Cerebellar cortex (tissue), 1 donor: ENCODE measurements around the gene PTPN7.
"Not testable (repeated sequence)": the region's sequence is repeated elsewhere in the genome, so short reads cannot be mapped to it uniquely, and the experiment has no call there.

Experiments
- DNase-seq: peaks from one replicate; pipeline ENCODE4 v3.0.0-alpha.2; 2015; ENCODE audit warnings: low spot score

The PTPN7 gene

DNA sequence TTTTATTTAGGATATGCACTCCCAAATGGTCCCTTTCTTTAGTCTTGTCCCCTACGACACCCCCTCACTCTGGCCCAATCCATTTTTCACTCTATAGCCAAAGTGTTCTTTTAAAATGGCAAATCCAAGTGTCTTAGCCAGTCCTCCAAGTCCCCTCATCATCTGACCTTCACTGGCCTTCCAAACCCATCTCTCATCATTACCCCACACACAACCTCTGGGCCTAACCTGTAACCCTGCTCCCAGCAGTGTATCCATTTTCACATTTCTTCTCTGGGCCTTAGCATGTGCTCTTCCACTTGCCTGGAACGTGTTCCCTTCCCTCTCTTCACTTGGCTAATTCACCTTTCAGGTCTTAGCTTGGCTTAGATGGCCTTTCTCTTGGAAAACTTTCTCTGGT is 9.4 kb downstream of the PTPN7 start:
- no peak for DNase-seq

DNA sequence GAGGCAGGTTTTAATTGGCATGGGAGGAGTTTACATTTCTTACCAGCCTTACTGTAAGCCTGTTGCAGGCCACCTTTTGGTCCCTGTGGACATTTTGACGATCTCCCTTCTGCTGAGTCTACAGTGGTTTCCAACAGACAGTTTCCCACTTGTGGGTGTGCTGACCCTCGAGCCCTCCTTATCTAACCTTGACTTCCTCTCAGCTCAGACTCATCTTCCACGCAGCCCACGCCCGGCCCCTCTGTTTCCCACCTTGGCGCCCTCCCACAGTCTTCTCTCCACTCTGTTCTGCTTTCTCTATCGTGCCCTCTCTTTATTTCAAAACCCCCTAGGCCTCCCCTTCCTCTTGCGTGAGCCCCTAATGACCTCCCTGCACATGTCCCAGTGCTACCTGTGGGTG is 9.8 kb downstream of the PTPN7 start:
- no peak for DNase-seq

DNA sequence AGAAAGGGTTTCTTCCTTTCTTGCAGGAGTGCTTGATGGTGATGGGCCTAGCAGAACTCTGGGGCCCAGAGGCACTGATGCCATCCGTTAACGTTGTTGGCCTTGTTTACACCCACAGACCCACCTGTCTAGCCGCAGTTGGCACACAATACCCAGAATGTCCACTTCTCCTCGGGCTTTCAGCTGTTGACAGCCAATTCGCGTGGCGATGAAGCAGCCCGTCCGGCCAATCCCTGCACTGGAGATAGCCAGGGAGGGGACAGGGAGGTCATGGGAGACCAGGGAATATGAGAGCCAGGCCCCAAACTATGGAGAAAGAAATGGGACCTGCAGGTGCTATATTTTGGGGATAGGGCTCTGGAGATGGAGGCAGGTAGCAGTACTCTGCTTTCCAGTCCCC is 10.2 kb downstream of the PTPN7 start:
- DNase-seq, result no peak

DNA sequence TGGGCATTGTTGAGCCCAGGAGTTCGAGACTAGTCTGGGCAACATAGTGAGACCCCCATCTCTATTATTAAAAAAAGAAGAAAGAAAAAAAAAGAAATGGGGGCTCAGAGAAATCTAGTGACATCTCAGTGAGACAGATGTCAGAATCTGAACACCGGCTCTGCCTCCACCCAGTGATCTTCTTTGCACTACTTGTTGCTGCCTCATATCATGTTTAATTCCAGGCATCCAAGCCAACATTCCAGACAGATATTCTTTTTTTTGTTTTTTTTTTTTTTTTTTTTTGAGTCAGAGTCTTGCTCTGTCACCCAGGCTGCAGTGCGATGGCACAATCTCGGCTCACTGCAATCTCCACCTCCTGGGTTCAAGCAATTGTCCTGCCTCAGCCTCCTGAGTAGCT is 10.8 kb downstream of the PTPN7 start:
- DNase-seq, result no peak

DNA sequence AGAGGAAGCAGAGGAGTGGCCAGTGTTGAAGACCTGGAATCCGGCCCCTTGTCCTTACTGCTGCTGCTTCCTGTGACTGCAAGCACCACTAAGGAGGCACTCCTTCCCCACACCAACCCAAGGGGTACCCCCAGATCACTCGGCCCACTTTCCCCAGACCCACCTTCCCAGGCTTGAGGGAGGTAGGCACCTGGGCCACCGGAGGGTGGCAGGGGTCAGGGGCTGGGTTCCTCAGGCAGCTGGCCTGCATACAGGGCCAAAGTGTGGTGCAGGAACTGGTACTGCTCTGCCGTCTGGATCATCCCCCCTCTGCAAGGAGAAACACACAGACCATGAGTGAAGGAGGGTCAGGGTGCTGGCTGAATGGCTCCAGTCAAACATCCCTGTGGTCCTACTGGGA is 12.0 kb downstream of the PTPN7 start:
- no peak for DNase-seq

DNA sequence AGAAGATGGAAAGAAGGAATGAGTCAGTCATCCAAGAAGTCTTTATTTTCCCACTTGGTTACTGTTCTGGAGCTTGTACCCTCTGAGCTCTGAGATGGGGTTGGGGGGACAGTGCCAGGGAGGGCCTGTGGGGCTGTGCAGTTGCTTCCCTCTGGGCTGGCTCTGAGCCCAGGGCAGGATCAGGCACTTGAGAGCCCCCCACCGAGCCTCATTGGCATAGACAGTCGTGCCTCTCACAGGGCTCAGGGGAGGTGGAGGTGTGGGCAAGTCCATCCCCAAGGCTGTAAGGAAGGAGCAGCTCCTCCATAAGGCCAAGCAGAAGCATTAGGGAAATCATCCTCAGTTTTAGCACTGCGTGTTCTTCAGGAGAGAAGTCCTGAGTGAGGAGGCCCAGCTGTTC is 13.4 kb downstream of the PTPN7 start:
- DNase-seq, result no peak

DNA sequence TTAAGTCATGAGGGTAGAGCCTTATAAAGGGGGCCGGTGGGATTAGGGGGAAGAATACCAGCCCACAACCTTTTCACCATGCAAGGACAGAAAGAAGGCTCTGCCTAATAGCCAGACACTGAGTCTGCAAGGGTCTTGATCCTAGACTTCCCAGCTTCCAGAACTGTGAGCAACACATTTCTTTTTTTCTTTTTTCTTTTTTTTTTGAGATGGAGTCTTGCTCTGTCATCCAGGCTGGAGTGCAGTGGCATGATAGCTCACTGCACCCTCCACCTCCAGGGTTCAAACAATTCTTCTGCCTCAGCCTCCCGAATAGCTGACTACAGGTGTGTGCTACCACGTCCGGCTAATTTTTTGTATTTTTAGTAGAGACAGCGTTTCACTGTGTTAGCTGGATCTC is 14.1 kb downstream of the PTPN7 start:
- no peak for DNase-seq

DNA sequence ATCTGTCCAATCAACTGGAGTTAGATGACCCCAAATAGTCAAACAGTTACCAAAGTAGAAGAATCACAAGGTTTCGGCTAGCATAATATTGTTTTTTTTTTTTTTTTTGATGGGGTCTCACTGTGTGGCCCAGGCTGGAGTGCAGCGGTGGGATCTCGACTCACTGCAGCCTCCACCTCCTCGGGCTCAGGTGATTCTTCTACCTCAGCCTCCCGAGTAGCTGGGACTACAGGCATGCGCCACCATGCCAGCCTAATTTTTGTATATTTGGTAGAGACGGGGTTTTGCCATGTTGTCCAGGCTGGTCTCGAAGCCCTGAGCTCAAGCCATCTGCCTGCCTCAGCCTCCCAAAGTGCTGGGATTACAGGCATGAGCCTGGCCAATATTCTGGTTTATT is 14.7 kb downstream of the PTPN7 start:
- not testable (repeated sequence) for DNase-seq

DNA sequence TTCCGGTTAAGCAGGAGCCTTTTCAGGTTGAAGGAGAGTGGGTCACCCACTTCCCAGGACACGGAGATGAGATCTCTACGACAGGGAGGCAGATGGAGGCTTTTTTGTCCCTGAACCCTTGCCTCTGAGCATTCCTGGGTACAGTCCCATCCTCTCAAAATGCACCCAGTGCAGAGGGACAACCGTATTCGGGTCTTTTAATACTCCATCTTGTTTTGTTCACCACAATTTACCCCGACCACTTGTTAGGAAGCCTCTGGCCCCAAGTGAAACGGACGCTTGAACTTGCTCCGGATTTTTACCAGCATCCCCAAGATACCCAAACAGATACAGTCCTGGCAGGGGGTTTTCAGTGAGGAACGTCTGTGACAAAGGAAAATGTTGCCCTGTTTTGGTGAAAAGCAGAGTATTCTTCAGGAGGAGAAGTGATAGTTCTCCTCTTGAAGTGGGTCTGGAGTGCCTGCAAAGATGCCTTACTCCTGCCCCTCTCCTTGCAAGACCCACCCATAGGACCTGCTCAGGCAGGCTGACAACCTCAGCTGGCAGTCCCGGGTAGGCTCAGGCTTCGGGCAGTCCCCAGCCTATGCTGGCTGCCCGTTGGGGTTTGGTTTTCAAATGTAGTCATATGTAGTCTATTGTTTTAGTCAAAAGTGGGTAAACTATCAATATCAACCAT is 15.2 kb downstream of the PTPN7 start:
- peak; percentile 45 for DNase-seq

DNA sequence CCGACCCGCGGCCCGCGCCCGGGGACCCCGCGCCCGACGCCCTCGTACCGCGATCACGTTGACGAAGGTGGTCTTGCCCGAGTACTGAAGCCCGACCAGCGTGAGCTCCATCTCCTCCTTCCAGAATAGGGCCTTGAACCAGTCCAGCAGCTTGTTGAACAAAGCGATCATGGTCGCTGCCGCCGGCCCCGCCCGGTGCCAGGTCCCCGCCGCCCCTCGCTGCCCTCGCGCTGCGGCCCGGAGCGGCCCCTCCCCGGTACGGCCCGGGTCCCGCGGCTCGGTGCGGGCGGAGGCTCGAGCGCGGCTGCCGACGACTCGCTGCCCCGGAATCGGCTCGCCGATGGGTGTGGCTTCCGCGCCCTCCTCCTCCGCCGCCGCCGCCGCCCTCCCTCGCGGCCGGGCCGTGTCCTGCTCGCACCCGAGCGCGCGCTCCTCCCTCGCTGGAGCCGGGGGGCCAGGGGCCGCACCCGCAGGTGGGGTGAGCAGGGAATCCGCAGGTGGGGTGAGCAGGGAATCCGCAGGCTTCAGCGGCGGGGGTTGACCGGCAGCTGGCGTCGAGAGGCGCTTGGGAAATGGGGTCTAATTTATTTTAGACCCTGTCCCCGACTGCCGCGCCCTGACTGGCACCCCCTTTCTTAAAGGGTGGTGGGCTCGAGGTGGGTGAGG is 15.9 kb downstream of the PTPN7 start, which contains the start of gene ARL8A:
Gene ARL8A (minus strand): TSS at position 336 of the 666 bp plus-strand sequence. CDS start 165 bp downstream, at position 171.
- peak; percentile 51 for DNase-seq

DNA sequence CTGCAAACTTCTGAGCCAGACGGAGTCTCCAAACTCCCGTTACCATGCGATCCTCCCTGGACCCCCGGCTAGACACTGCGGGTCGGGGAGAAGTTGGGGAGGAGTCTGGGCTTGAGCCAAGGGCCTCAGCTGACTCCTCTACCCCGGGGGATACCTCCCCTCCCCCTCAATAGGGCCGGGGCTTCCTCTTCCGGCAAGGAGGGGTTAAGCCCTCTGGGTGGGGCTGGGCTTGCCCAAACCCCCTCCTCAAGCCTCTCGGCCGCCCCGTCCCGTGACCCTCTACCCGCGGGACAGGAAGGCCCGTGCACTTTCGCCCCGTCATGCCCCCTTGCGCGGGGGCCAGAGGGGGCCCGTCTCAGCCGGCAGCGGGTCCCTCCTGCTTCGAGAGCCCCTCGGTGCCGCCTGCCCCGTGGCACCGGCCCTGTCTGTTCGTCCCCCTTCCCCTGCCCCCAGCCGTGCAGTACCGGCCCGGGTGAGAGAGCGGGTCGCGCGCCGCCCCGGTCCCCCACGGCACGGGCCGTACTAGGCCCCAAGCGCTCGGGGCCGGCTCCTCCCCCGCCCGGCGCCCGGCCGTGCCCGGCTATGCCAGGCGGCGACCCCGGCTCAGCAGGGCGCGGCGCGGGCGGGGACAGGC is 16.5 kb downstream of the PTPN7 start:
- DNase-seq, result no peak

DNA sequence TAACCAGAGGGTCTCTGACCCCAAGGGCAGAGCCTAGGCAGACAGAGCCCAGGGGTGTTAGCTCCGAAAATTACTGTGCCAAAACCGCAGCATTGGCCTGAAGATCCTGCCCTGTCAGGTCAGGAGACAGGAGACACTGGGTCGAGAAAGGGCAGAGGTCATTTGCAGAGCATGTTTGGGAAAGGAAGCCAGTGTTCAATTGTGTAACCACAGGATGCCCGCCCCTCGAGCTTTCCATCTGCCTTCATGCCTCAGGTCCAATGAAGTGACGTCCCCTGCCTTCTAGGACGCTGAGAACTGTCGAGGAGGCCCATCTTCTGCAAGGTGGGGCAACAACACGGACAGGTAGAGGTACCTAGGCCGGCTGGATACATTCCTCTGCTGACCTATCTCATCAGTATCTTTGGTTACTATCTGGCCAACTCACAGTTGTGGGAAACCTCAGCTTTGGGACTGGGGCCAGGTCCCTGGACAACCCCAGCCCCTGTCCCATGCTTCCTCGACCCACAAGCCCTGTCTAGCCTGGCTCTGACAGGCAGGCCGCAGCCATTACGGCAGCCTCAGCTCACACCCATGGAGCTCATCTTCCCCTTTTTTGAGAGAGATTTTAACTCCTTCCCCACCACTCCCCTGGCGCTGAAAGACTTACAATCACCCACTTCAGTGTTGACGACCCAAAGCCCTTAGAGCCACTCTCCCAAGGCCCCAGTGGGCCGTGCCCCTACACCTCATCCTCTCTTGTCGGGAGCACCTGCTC is 17.2 kb downstream of the PTPN7 start:
- DNase-seq, result peak; percentile 30

DNA sequence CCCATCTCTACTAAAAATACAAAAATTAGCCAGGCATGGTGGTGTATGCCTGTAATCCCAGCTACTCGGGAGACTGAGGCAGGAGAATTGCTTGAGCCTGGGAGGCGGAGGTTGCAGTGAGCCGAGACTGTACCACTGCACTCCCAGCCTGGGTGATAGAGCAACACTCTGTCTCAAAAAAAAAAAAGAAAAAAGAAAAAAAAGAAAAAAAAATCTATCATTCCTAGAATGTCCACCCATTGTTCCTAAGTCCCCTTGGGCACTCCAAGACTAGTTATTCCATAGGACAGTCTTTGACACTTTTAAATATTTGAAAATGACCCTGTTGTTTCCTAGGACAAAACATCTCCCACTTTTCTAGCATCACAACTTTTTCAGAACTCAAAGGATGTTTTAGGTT is 18.9 kb downstream of the PTPN7 start:
- not testable (repeated sequence) for DNase-seq

DNA sequence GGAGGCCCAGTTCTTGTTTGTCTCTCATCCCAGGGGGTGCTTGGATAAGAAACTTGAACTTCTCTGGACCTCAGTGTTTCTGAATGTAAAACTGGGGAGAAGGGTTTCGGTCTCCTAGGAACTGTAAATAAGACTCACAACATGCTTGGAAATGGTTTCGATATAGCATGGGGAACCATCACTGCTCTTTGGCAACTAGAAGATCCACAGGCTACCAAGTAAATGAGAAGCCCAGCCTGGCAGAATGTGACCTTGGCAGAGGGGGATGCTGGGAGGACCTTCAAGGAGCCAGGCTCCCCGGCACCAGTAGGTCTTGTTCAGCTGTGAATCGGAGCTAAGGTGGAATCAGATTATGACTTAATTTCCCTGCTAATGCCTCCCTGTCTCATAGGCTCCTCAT is 19.6 kb downstream of the PTPN7 start:
- DNase-seq, result no peak

DNA sequence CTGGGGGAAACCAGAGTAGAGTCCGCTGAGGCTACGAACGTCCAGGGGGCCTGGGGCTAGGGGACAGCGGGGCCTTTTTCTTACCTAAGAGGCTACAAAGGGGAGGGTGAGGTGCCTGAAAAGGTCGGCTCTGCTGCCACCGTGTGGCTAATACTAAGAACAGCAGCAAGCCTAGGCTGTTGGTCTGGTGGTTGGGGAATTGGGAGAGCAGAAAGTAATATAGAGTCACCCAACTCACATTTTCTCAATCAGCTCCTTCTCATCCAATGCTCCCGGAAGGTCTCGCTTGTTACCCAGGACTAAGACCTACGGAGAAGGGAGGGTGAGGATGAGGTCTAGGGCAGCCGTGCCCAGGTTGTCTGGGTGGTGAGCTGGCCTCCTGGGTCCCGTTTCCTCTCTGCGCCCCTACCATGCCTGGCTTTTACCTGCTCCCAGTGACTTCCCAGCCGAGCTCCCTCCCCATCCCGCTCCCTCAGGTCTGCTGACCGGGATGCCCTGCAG is 25.1 kb downstream of the PTPN7 start:
- peak; percentile 91 for DNase-seq

DNA sequence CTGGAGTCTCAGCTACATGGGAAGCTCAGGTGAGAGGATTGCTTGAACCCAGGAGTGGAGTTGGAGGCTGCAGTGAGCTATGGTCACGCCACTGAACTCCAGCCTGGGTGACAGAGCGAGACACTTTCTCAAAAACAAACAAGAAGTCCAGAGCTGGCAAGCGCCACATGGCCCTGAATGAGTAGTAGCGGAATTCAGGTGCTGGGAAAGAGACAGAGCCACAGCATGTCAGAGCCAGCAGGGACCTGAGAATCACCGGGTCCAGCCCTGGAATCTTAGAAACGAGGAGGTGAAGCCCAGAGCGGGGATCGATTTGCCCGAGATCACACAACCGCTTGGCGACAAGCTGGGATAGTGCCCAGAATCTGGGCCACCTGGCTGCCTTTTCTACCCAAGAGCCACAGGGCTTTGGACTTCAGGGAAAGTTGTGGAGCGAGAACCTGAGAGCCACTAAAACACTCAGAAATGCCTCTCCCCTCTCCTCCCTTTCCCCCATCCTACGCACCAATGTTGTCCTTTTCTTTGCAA is 25.7 kb downstream of the PTPN7 start:
- DNase-seq, result no peak

DNA sequence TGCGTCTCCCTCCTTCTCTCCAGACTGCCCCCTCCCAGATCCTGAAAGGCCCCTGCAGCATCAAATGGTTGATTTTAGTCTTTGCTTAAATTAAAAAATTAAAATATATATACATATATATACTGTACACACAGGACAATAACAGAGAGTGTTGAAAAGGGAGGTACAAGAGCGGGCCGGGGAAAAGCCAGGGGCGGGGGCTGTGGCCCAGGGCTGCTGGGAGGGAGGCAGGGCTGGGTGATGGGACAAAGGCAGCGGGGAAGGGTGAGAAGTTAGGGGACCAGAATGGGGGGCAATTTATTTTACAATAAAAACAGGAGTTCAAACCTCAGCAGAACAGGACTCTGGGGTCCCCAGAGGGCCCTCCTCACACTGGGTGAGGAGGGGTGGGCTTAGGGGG is 26.4 kb downstream of the PTPN7 start:
- no peak for DNase-seq

DNA sequence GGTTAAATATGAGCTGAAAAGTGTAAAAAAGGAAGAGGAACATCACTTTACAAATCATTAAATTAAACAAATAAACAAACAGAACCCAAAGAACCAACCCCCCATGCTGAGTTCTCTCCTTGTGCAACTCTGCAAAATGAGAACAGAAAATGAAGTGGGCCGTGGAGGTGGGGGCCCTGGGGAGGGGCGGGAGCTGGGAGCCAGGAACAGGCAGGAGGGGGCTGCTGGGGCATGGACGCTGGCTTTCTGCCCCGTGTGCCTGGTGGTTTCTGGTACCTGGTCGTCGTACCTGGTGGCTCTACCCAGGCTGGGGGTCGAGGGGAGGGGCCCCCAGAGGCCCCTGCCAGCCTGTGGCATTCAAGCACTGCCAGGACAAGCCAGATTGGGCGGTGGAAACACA is 26.9 kb downstream of the PTPN7 start:
- DNase-seq, result no peak

DNA sequence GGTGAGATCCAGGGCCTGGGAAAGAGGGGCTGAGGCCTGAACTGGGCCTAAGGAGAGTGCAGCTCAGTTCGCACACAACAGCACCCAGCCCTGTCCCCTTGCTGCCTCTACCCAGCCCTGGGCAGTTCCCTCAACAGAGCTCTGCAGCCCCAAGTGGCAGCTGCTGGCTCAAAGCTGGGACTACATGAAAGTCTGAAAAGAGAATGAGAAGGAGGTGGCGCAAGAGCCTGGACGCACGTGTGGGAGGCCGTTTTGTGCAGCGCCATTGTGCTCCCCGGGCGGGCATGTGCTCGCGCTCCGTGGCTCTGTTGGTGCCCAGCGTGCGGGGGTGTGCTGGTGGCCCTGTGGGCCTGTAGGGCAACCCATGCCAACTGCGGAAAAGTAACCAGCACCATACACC is 27.4 kb downstream of the PTPN7 start:
- peak; percentile 46 for DNase-seq

DNA sequence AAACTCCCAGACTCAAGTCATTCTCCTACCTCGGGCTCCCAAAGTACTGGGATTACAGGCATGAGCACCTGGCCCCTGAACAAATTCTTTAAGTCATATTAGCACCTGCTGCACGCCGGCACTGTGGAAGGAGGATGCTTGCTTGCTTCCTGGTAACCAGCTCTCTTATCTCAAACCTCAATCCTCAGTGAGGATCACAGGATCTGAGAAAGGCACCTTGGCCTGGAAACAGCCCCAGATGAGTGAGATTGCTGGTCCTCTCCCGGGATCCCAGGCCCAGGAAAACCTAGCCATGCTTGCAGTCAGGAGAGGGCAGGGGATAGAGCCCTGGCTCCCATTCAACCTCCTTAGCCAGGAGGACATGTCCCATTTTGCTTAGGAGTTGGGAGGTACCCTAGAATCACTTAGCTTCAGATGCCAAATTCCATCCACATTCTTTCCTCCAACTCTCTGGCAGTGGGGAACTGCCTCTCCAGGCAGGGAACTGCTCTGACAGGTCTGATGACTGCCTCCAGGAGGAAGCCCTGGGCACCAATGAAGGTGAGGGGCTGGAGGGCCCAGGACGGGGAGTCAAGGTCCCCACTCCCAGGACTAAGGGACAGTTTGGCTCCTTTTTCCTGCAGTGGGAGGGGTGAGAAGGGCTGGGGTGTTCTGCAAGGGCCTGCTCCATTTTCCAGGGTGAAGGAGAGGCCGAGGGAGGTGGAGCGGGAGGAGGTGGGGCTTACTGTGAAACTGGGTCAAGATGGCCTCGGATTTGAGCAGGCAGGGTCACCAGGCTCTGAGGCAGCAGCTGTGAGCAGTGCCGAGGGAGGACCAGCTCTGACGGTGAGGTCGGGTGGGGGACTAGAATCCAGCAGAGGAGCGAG is 28.2 kb downstream of the PTPN7 start:
- DNase-seq, result peak; percentile 88

DNA sequence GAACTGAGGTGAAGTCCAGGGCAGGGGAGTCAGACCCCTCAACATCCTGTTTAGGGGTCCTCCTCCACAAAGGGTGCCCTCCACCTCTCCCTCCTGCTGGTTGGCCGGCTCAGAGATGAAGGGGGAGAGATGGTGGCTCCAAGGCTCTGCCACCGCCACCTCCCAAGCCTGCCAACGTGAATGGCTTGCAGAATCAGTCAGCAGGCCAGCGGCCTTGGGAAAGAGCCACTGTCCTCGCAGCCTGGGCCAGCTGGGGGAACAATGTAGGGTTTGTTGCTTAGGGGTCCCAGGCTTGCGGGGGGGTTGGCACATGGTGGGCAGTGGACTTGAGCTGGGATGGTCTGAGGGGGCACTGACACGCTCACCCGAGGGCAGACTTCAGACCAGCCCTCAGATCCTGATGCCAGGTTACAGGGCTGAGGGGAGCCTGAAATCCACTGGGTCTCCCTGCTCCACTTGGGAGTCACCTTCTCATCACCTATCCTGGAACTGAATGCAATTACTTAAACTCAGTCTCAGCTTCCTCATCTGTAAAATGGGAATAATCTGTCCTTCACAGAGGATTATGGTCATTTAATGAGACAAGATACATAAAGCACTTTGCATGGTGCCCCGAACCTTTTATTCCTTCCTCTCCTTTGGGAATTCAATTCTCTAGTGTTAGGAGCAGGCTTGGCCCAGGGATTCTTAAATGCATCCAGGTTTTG is 29.4 kb downstream of the PTPN7 start:
- no peak for DNase-seq
